Glomerular visceral epithelial cell (primary cell): Measurements from ENCODE around the gene CMSS1.

ENCODE experiments used
- DNase-seq: peaks from one replicate; pipeline ENCODE4 v3.0.0-alpha.2; 2016; ENCODE audit errors: extremely low spot score

CMSS1 gene

DNA sequence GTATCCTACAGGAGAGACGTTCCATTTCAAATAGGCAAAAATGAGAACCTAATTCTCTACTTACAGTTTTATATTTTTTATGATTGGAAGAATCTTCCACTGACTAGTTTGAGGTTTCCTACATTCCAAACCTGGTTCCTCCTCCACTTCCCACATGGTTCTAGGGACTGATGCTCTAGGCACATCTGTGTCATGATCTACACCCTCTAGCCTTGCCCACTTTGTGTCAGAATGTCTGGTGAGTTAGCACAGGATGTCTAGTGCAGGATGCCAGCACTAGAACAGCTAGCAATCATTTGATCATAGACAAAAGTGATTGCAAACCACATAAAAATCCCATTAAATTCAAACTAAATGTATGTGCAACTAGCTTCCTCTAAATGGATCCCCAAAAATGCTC lies 323.3 kb downstream of the CMSS1 start:
- no peak for DNase-seq

DNA sequence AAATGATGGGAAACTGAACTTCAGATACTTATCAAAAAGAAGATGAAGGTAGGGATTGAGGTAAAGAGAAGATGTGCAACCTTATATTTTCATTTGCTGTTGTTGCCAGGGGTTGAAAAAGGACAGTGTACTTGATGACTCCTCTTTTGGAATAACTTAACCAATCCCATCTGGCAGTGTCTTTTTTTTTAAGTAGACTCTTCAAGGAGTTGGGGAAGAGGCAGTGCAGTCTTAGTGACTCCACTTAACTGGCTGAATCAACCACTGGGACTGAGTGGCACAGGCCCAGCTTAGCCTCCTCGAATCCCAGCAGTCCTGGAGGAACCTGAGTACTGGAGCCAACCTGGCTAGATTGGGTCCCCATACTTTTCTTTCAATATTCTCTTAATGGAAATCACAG lies 323.9 kb downstream of the CMSS1 start:
- no peak for DNase-seq

DNA sequence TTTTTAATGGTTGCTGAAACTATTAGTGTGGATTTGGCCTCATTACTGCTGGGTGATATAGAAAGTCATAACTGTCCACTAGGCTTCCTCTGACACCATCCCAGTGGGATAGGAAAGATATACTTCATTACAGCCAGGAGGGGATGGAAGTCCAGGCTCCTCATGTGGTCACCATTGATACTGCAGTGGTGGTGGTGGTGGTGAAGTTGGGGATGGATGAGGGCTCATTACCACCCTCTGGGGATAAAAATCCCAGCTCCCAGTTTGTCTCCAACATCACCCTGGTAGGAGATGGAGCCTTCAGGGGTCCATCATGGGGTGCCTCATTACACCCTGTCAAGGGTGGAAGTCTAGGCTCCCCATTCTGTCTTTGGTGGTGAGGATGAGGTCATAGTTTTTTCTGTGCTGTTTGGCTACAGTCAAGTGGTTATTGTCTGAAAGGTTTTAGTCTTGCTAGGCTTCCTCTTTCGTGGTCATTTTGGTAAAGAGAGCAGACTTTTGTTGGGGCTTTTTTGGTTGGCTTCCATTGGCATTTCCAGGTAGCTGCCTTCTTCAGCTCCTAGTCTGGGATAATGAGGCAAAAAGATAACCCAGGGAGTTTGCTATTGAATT lies 326.7 kb downstream of the CMSS1 start:
- DNase-seq = no peak

DNA sequence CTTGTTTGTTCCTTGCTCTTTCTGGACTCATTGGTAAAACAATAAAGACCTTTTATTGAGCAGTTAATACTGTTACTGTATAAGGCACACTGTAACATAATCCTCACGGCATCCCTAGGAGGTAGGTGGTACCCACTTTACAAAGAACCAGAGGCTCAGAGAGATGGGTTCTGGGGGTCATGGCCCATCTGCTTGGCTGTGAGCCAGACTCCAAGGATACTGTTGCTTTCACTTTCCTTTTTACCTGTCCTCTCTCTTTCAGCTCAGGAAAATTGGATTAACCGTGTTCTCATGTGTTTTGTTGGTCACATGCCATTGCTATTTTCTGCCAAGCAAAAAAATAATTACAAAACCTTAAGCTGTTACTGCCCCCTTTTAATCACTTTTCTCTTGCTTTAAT lies 331.5 kb downstream of the CMSS1 start:
- DNase-seq = no peak

DNA sequence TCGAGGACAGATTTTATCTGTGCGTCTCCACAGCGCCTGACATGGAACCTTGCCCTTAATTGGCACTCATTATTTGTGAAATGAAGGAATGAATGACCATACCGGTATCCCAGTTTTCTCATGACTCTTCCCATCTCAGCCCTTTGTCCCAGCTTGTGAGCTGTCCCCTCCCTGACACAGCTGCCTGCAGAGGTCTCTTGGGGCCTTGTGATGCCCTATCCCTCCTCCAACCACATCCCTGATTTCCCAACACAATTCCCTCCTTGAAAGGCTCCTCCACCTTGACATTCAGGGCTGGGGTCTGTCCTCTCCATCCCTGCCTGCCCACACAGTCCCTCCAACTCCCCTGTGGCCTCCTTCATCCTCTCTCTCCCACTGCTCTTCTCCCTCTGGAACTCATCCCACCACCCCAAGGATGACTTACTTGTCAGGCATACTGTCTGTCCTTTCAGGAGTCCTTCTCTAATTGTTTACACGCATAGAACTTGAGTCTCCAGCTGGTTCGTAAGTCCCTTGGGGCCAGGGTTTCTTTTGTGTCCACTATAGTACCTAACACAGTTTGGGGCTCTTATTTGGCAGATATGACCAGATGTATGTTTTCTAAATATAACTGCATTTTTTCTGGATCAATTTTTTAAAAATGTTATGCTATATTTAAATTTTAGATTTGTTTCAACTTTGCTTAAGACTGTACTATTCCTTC lies 332.2 kb downstream of the CMSS1 start:
- no peak for DNase-seq

DNA sequence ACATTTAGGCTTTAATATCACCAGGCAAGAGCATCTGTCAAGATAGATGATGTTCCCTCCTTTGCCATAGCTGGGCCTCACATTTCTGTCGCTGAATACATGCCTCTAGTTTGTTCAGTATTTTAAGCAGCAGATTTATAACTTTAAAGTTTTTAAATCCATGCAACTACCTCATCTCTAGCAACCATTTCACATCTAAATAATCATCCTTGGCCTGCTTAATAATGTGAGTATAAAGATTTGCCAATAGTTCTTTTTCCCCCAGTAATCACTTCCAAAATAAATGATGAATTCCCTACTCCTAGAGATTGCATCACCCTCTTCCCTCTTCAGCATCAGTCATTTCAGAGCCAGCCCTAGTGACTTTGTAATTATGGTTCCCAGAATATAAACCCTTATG lies 332.8 kb downstream of the CMSS1 start:
- no peak for DNase-seq

DNA sequence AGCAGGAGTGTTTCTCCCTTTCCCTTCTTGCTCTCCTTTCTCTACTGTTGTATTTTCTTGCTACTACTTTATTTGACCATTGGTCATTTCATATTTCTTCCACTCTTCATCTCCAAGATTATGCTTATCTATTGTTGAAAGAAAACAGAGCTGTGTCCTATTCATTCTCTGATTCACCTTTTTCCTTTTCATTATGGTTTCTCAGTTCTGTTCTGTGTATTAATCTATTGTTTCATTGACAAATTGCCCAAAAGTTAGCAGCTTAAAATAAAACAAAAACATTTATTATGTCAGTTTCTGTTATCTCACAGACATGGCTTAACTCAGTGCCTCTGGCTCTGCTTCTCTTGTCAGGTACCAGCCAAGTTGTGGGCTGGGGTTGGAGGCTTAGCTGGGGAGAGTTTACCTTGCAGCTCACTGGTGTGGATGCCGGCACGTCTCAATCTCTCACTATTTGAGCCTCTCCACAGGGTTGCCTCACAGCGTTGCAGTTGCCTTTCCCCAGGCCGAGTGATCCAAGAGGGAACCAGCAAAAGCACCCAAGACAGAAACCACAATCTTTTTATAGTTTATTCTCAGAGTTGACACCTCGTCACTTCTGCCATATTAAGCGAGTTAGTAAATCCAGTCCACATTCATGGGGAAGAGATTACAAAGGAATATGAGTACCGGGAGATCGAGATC lies 333.5 kb downstream of the CMSS1 start:
- no peak for DNase-seq

DNA sequence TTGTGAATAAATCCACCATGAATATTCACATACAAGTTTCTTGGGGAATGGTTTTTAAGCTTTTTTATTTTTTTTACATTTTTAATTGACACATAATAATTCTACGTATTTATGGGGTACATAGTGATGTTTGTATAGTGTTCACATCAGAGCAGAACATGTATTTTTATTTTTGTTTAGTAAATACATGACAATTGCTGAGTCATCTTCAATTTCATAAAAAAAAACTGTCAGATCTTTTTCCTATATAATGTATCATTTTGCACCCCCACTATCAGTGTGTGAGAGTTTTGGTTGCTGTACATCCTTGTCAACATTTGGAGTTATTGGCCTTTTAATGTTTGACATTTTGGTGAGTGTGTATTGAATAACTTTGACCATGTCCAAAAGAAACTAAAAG lies 336.5 kb downstream of the CMSS1 start:
- no peak for DNase-seq

DNA sequence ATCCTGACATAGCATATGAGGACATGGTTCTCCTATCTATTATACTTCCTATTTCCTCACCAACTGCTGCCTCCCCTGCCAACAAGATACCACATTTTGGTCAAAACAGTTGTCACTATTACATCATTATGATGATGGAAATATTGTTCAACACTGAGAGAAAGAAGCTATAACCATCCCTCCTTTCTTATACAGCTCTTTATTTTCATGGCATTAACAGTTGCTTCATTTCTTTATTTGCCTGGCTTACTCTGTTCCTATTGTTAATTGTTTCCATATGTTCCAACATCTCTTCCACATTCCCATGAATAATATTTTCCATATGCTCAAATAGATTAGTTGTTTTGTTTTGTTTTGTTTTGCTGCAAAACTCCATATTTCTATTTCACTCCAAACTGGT lies 337.5 kb downstream of the CMSS1 start:
- DNase-seq = no peak

DNA sequence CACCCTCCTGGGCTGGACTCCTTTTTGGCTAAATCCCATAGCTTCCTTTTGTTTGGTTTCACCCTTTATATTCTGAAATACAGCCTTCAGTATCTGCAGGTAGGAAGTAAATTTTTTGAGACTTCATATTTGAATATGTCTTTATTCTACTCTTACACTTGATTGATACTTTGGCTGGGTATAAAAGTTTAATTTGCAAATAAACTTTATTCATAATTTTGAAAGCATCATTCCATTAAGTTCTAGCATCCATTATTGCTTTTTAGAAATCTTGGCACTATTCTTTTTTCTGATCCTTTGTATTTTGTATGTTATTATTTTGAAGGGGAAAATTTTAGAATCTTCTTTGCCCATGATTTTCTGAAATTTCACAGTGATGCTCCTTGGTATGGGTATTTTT lies 337.9 kb downstream of the CMSS1 start:
- DNase-seq = no peak

DNA sequence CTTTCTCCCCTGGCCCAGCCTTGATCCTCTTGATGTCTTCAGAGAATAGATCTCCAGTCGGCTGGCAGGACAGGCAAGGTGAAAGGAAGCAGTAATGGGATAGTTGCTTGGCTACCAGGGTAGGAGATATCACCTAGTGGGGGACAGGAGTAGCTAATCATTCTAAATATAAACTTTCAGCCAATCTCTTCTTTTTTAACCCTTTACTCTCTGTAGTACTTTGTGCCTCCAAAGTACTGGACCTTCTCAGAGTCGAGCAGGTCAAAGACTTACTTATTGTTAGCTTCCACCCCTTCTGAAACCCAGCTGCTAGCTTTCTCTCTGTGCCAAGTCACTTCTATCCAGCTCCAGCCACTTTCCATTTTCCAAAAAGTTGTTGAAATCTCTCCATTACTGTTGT lies 340.0 kb downstream of the CMSS1 start:
- DNase-seq = no peak

DNA sequence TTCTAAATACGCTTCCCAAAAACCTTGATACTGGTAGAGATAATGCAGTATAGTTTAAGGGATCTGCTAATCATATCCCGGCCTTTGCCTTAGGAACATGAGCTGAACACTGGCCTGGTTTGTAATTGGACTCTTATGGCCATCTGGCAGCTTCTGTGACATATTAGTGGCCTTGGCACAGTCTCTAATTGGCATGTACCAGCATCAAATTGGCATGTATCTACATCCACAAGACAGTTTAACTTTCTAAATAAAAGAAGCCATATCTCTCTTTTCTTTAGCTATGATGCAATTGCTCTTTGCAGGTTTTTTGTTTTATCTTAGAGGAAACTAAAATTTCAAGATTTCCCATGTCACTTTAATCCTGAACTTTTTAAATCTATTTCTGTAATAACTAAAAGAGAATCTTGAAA lies 341.3 kb downstream of the CMSS1 start:
- no peak for DNase-seq

DNA sequence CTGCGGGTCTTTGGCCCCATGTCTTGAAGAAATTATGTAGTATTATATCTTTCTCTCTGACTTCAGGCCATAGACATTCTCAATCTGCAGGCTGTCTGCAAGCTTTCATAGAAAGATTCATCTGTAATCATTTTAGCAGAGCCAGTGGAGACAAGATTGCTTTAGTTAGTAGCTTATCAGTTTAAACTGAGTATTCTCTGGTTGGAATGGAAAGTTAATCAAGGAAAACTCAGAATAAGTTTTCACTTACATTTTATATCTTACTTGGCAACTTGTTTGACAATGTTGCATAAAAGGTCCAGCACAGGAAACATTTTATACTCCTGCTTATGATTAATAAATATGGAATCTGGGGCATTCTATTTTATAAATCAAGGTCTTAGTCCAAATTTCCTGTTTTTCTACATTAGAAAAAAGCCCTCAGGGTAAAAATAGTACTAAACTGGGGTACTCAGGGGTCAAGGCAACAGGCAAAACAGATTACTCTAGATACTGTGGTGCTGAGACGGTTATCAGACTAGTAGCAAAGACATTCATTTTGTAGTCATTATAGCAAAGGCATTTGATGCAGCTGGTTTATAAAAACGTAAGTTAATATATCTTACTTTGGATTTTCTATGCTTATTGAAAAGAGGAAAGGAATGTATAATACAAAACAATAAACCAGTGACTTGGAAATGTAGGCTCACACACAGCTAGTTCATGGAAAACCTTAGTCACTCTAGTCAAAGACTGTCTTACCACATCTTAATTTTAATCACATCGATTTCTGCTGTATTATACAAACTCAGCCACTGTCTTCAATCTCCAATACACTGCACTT lies 341.9 kb downstream of the CMSS1 start:
- no peak for DNase-seq

DNA sequence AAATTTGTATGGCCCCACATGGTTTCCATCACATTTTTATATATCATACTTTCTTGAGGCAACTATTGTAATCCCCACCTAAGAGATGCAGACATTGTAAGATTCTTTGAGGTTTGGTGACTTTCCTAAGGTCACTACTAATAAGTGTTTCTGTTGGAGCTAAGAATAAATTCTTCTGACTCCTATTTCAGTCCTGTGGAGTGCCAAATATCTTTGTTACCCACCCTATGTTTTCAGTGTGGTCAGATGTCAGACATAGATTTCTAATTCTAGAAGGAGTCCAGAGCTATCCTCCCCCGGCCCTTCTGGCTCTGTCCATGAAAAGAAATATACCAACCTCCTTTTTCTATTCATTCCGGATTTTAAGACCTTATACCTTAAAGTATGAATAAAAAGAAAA lies 342.9 kb downstream of the CMSS1 start:
- DNase-seq = no peak

DNA sequence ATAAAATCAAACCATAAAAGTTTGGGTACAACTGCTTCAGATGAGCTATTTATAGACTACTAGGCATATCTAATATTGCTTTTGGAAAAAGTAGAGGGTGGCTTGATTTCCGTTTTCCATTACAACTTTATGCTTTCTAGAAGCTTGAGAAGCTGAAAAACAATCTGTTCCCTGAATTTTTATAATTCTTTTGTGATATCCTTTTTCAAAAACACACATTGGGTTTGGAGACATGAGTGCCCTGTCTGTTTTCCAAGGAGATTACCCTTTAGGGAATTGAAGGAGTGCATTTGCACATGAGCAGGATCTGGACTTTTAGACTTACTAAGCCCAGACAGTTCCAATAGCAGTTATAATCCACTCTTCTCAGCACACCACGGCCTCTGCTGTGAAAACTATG lies 346.1 kb downstream of the CMSS1 start:
- no peak for DNase-seq

DNA sequence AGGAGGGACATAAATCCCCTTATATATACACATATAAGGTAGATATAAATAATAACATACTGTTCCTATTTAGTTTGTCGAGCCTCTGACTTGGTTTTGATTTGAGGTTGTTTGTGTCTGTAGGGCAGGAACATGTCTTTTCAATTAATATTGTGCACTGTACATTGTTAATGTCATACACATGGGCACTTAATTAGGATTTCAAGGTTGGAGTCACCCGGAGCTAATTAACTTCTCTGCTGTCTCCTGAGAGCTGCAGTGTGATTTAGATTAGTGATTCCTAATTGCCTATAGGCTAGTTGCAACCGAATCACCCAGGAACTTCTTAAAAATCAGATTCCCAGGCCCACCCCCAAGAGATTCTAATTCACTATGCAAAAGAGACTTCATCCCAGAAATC lies 347.1 kb downstream of the CMSS1 start:
- no peak for DNase-seq

DNA sequence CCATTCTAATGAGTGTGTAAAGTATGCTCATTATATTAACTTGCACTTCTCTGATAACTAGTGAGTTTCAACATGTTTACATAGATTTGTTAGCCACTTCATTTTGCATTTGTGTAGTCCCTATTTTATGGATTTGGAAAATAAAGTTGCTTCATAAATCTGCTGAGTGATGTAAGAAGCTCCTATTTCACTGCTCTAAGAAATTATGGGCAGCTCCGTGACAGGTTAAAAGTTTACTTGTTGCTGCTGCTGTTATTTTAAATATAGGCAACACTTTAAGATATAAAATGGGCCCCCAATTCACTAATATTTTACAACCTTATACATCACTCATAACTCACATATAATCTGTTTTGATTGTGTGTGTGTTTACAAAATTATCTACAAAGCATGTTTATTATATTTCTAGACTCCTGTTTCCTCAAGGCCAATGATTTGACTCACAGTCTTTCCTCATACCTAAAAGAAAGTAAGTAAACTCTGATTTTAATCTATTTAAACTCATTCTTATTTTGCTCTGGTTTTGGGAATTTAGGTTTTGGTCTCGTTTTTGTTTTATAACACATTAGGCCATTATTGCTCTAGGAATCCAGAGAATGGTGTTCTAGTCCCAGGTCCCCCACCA lies 348.4 kb downstream of the CMSS1 start:
- no peak for DNase-seq

DNA sequence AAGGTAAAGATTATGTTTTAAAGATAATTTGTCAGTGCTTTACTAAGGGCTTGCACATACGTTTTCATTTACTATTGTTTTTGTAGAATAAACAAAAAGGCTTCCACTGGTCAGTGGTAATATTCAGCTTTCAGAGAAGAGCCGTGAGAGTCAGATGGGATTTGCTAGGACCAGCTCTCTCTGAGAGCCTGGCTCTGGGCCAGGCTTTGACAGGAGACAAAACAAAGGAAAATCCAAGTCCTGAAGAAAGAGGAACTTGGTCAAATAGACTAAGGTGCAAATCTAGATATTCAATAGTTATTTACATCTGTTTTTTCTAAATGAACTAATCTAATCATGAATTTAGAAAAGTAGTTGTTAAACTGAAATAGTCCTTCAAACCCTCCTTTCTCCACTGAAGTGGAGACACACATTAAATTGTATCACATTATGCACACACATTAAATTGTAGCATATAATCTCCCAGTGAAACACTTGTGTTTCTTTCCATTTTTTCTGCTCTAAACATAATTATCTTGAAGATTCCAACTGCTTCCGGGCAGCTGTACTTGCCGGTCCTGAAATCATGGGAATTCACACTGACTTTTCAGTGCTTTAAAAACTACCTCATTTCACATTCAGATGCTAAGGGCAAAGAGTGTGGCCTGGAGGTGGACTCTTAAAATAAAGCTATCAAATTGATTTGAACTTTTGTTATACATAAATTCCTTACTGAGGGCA lies 351.7 kb downstream of the CMSS1 start:
- no peak for DNase-seq

DNA sequence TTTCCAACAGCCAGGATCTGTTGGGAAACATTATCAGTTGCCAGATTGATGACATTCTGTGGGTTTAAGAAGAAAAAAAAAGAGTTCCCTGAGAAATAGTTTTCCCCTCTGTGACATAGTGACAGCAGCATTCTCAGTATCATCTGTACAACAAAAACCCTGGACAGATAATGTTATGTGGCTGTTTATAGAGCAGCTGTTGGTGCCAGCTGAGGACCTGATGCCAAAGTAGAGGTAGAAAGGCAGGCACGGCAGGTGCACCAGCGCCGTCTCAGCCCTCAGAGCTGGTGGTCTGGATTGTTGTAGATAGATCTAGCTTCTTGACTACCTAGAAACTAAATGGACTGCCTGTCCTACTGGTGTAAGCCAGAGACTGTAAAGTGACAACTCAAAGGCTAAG lies 352.8 kb downstream of the CMSS1 start:
- DNase-seq = no peak

DNA sequence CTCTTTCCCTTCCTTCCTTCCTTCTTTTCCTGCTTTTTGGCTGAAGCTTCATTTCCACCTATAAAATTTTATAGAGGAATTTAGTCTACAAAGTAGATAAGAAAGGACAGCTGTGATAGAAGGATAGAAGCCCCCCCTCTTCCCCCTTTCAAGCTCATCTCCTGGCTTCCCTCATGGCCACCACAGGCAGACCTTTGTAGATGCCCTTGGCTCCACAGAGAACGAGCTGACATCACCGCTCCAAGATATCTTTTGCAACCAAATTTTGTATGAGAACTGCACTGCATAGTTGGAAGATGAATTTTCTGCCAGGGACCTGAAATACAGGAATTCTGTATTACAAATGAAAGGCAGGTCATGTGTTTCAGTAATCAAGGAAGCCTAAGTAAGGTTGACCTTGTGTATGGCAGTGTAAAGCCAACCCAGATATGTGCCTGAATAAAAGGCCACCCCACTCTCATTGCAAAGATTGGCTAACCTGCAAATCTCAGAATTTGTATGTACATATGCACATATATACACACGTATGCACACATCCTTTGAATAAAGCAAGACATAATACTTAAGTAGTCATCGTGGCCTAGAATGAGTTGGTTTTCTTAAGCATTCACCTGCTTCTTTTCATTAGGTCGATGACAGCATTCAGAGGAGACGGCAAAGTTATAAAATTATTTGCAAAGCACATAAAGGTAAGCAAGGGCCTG lies 353.7 kb downstream of the CMSS1 start:
- DNase-seq = no peak

DNA sequence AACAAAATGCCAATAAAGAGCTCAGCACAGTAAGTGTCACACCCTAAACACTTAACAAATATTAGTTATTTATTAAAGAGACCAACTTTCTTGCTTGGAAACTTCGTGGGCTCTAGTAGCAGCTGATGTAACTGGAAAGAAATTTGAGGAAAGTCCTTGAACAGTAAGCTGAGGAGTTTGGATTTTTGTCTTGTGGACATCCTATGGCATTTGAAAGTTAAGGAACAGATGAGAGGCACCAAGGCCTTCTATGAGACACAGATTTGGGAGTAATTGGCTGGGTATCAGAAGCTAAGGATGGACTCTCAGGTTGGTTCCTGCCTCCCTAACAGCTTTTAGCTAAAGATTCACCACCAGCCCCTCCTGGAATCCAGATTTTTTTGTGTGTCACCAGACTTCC lies 356.3 kb downstream of the CMSS1 start:
- DNase-seq = no peak
